Stimulated activated CD4-positive, alpha-beta T cell treated with anti-CD3 and anti-CD28 coated beads, Interleukin-4, amount 100 ng/mL, for 1 hour (primary cell): Measurements from ENCODE around the gene WDR91.
A peak's percentile ranks its signal among the peaks of the same experiment; 100 is the strongest.
"Not testable (repeated sequence)": the region's sequence is repeated elsewhere in the genome, so short reads cannot be mapped to it uniquely, and the experiment has no call there.

Experiments used
- DNase-seq: peaks from one replicate; pipeline ENCODE4 v3.0.0-alpha.2; 2020

WDR91 gene

GRCh38 chr7:135174941-135175340 is 36.4 kb downstream of the WDR91 start:
- DNase-seq: no peak

GRCh38 chr7:135173916-135174315 is 37.4 kb downstream of the WDR91 start:
- DNase-seq: not testable (repeated sequence)

GRCh38 chr7:135171581-135172291 is 39.6 kb downstream of the WDR91 start:
- DNase-seq: not testable (repeated sequence)

- DNase-seq: not testable (repeated sequence)
These were observed 40.3 kb downstream of the WDR91 start for GRCh38 chr7:135170998-135171481.

GRCh38 chr7:135170274-135170997 is 40.9 kb downstream of the WDR91 start, which contains the start of gene CYREN:
Gene CYREN, minus strand, starts transcription at chr7:135170707. Its CDS starts 1,785 bp downstream, at chr7:135168922.
- peak; percentile 95 for DNase-seq

GRCh38 chr7:135169964-135170273 is 41.4 kb downstream of the WDR91 start:
- DNase-seq: peak; percentile 33

GRCh38 chr7:135169141-135169963 is 42.0 kb downstream of the WDR91 start:
- DNase-seq: peak; percentile 62

GRCh38 chr7:135168489-135169140 is 42.7 kb downstream of the WDR91 start:
- DNase-seq: no peak

GRCh38 chr7:135168001-135168400 is 43.3 kb downstream of the WDR91 start:
- DNase-seq: peak; percentile 37

GRCh38 chr7:135167365-135167917 is 43.9 kb downstream of the WDR91 start:
- DNase-seq: no peak

GRCh38 chr7:135166338-135166990 is 44.9 kb downstream of the WDR91 start:
- DNase-seq: no peak

- no peak for DNase-seq
These were observed 45.5 kb downstream of the WDR91 start for GRCh38 chr7:135165862-135166261.

GRCh38 chr7:135164357-135165061 is 46.8 kb downstream of the WDR91 start:
- no peak for DNase-seq

- DNase-seq: no peak
These were observed 48.8 kb downstream of the WDR91 start for GRCh38 chr7:135162382-135163001.

GRCh38 chr7:135161669-135162068 is 49.7 kb downstream of the WDR91 start:
- DNase-seq: no peak

- DNase-seq: no peak
These were observed 50.3 kb downstream of the WDR91 start for GRCh38 chr7:135160858-135161653.

GRCh38 chr7:135160098-135160857 is 51.0 kb downstream of the WDR91 start:
- no peak for DNase-seq

- no peak for DNase-seq
These were observed 51.8 kb downstream of the WDR91 start for GRCh38 chr7:135159359-135160085.
